Breast epithelium (tissue), 4 donors: ENCODE results near the gene GRIFIN. TPM values are rescaled to one million over a fixed set of nuclear protein-coding genes. Genes with fewer than 3 reads are reported as not detected.

ENCODE experiments used
- DNase-seq, 2 donors: peaks; one replicate each; pipeline ENCODE4 v3.0.0-alpha.2; 2019; ENCODE audit warnings: low spot score in 2 of 2
- H3K27ac ChIP-seq, 2 donors: fragments of 200-600 bp; sonication (generic) in 1 of 2; one replicate each; pipeline ENCODE4 v1.5.1; 2016 to 2019; ENCODE audit warnings: mild to moderate bottlenecking in 1 of 2
- H3K27me3 ChIP-seq, 2 donors: fragments of 200-600 bp; sonication (generic) in 1 of 2; one replicate each; pipeline versions ENCODE4 v1.5.1 to v1.6.0; 2017 to 2019; ENCODE audit warnings: control low read depth in 1 of 2, mild to moderate bottlenecking in 1 of 2
- H3K36me3 ChIP-seq: fragments of 200-600 bp; one replicate; pipeline ENCODE4 v1.5.1; 2019
- H3K4me1 ChIP-seq, 2 donors: fragments of 200-600 bp; sonication (generic); one replicate each; pipeline ENCODE4 v1.5.1; 2016 to 2019; ENCODE audit warnings: control low read depth in 1 of 2
- H3K4me3 ChIP-seq, 3 donors: fragments of 200-600 bp; sonication (generic); 1 replicate in 2 of 3; 2 replicates in 1 of 3; pipeline ENCODE4 v1.5.1; 2016 to 2019; ENCODE audit warnings: mild to moderate bottlenecking in 3 of 3, moderate library complexity in 2 of 3
- H3K9me3 ChIP-seq, 2 donors: fragments of 200-600 bp; sonication (generic) in 1 of 2; one replicate each; pipeline ENCODE4 v1.5.1; 2016 to 2019; ENCODE audit warnings: control low read depth in 1 of 2
- POLR2A ChIP-seq: fragments of 450-650 bp; IDR thresholded peaks from one replicate; pipeline ENCODE4 v1.6.1; 2016; ENCODE audit warnings: antibody characterized with exemption, mild to moderate bottlenecking, moderate library complexity
- POLR2AphosphoS5 ChIP-seq, 3 donors: sonication (generic); formaldehyde crosslinking; IDR thresholded peaks; one replicate each; pipeline ENCODE4 v1.6.1; 2017; ENCODE audit warnings: antibody characterized with exemption in 3 of 3
- intact Hi-C: fragments of 100-400 bp; cut with DNase I; formaldehyde crosslinking; loops from one replicate; pipeline ENCODE4 v1.15.1; 2023; ENCODE audit warnings: low total_unique reads
- total RNA-seq, 3 donors: library from RNA; depleted of rRNA; stranded (reverse); fragments of >200 nt; gene quantifications; one replicate each; pipeline ENCODE4 v1.1.0, GENCODE V29; 2016
- TF ChIP-seq, protein P1 (sequence below), 3 donors: fragments of 450-650 bp; IDR thresholded peaks; one replicate each; pipeline ENCODE4 v1.5.1; 2016 to 2017; ENCODE audit warnings: antibody characterized with exemption in 3 of 3, mild to moderate bottlenecking in 3 of 3, moderate library complexity in 3 of 3

GRIFIN gene
- total RNA-seq, 3 donors from 2014 or later = not detected

DNA sequence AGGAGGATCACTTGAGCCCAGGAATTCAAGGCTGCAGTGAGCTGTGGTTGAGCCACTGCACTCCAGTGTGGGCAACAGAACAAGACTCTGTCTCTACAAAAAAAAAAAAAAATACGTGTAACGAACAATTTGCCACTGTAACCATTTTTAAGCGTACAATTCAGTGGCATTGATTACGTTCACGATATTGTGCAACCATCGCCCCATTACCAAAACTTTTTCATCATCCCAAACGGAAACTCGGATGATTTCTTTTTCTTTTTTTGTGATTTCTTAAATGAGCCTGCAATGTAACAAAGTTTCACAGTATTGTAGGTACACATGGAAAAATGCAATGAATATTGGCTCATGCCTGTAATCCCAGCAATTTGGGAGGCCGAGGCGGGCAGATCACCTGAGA lies 9.5 kb downstream of the GRIFIN start:
- TF ChIP-seq, protein P1, sequence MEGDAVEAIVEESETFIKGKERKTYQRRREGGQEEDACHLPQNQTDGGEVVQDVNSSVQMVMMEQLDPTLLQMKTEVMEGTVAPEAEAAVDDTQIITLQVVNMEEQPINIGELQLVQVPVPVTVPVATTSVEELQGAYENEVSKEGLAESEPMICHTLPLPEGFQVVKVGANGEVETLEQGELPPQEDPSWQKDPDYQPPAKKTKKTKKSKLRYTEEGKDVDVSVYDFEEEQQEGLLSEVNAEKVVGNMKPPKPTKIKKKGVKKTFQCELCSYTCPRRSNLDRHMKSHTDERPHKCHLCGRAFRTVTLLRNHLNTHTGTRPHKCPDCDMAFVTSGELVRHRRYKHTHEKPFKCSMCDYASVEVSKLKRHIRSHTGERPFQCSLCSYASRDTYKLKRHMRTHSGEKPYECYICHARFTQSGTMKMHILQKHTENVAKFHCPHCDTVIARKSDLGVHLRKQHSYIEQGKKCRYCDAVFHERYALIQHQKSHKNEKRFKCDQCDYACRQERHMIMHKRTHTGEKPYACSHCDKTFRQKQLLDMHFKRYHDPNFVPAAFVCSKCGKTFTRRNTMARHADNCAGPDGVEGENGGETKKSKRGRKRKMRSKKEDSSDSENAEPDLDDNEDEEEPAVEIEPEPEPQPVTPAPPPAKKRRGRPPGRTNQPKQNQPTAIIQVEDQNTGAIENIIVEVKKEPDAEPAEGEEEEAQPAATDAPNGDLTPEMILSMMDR (IDR thresholded peaks at IDR 0.05) = no peak
- TF ChIP-seq POLR2A (no peak), POLR2AphosphoS5 (IDR thresholded peaks at IDR 0.05) (no peak)
- Histone ChIP-seq H3K4me1 (no peaks in the 10 kb centered on the region), H3K9me3 (no peaks in the 10 kb centered on the region), H3K27me3 (no peaks in the 10 kb centered on the region), H3K4me3 (no peak overlapping the region), H3K27ac (no peak overlapping the region), H3K36me3 (no peaks in the 10 kb centered on the region)
- DNase-seq = no peak
- intact Hi-C loops = no loop called here

DNA sequence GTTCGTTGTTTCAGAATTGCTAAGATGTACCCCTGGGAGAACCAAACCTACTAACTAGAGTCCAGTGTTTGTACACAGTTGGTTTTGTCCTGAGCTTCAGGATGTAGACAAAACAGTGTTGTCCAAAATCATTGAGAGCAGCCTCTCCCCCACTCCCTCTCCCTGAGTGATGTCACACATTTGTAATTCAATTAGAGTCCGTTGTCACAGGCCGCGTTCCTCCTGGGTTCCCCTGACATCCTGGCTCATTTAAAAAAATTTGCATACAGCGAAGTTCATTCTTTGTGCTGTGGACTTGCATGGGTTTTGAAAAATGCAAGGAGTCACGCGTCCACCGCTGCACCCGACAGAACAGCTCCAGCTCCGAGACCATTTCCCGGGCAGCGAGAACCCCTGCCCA lies 10.3 kb downstream of the GRIFIN start:
- Histone ChIP-seq H3K27ac (no peak overlapping the region), H3K36me3 (no peaks in the 10 kb centered on the region), H3K9me3 (no peaks in the 10 kb centered on the region), H3K4me3 (no peak overlapping the region), H3K4me1 (no peaks in the 10 kb centered on the region), H3K27me3 (no peaks in the 10 kb centered on the region)
- intact Hi-C loops = no loop called here
- TF ChIP-seq, protein P1 (IDR thresholded peaks at IDR 0.05) = no peak
- no peak for TF ChIP-seq POLR2AphosphoS5 (IDR thresholded peaks at IDR 0.05)
- TF ChIP-seq POLR2A = no peak
- DNase-seq = no peak

DNA sequence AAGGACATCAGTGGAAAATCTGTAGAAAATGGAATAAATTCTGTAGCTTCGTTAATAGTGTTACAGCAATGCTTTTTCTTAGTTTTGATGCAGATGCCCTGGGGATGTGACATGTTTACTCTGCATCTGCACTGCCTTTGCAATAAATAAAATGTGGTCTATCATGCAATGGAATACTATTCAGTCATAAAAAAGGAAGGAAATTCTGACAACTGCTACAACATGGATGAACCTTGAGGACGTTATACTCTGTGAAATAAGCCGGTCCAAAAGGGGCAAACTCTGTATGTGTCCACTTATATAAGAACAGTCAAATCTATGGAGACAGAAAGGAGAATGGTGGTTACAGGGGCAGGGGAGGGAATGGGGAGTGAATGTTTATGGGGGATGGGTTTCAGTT lies 13.5 kb downstream of the GRIFIN start:
- DNase-seq = no peak
- no peak overlapping the region for H3K4me3 ChIP-seq
- no peaks in the 10 kb centered on the region for H3K9me3 ChIP-seq
- H3K27me3 ChIP-seq = no peaks in the 10 kb centered on the region
- H3K27ac ChIP-seq = no peak overlapping the region
- intact Hi-C loops = no loop called here
- no peaks in the 10 kb centered on the region for H3K4me1 ChIP-seq
- no peaks in the 10 kb centered on the region for H3K36me3 ChIP-seq
- no peak for TF ChIP-seq POLR2A
- TF ChIP-seq, protein P1 (IDR thresholded peaks at IDR 0.05) = no peak

DNA sequence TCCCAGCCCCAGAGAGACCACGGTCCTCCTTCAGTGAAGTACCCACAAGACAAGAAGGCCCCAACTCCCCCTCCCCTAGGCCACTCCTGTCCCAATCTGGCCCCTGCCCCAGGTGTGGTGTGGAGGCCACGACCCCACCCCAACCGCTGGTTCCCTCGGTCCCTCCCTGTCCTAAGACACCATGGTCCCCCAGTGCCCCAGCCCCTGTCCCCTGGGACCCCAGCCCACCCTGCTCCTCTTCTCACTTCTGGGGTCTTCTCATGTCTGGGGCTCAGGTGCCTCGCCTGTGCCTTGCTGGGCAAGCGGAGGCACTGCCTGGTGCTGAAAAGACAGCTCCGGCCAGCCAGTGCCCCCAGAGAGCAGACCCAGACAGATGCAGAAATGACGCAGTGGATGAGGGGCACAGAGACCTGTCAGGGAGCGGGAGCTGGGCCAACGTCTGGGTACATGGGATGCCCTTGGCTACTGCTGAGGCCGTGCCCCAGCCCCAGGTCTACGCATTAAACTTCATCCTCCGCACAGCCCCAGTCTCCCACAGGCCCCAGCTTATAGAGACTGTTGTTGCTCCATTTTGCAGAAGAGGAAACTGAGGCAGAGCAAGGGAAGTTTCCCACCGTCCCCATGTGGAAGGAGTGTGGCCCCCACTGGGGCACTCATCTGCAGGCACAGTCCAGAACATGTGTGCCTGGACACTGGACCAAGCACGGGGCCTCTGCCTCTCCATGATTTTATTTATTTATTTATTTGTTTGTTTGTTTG lies 14.8 kb downstream of the GRIFIN start:
- Histone ChIP-seq H3K9me3 (no peaks in the 10 kb centered on the region), H3K27ac (no peak overlapping the region), H3K4me1 (no peaks in the 10 kb centered on the region), H3K36me3 (no peaks in the 10 kb centered on the region), H3K27me3 (no peaks in the 10 kb centered on the region), H3K4me3 (no peak overlapping the region)
- TF ChIP-seq POLR2AphosphoS5 (IDR thresholded peaks at IDR 0.05) (no peak), POLR2A (no peak)
- TF ChIP-seq, protein P1 (IDR thresholded peaks at IDR 0.05) = no peak
- intact Hi-C loops = no loop called here
- no peak for DNase-seq

DNA sequence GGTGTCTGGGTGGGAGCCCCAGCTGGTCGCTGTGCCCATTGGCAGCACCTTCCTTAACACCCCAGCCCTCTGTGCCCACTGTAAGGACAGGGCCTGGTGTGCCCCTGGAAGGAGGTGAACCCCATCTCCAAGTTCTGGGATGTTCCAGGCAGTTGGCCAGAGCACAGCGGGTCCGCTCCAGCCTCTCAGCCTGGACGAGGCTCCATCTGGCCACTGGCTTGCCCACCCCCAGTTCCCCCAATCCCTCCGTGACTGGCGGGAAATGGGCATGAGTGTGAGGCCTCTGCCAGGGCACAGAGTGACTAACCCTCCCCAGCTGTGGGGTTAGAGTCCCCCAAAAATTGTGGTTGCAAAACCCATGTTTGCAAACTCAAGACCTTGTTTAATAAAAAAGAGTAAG lies 15.6 kb downstream of the GRIFIN start:
- H3K4me1 ChIP-seq = no peaks in the 10 kb centered on the region
- no peaks in the 10 kb centered on the region for H3K27me3 ChIP-seq
- intact Hi-C loops = loop anchor here (1.0 kb wide), 1 partner anchor 41 kb away; no protein-coding TSS in a partner anchor
- H3K4me3 ChIP-seq = peak overlapping the region in 1 of 3 donors; percentile 45
- H3K9me3 ChIP-seq = no peaks in the 10 kb centered on the region
- no peak for DNase-seq
- TF ChIP-seq POLR2A = no peak
- TF ChIP-seq, protein P1 (IDR thresholded peaks at IDR 0.05) = no peak
- no peak for TF ChIP-seq POLR2AphosphoS5 (IDR thresholded peaks at IDR 0.05)
- no peaks in the 10 kb centered on the region for H3K36me3 ChIP-seq
- H3K27ac ChIP-seq = no peak overlapping the region
